HG03432 (cell line): ENCODE data around the gene TSSK3.

Experiments
- ATAC-seq: cut with Tn5 transposase; IDR thresholded peaks from one replicate; pipeline ENCODE4 v1.9.1; 2021; ENCODE audit warnings: mild to moderate bottlenecking, moderate library complexity; ENCODE audit not compliant: unreplicated experiment

Gene TSSK3

GRCh38 chr1:32361674-32362473 lies 465 bp upstream of the TSSK3 start:
- no peak for ATAC-seq

- ATAC-seq = no peak
Measured at GRCh38 chr1:32363713-32364112, 1.4 kb downstream of the TSSK3 start.

- no peak for ATAC-seq
Measured at GRCh38 chr1:32364836-32365235, 2.5 kb downstream of the TSSK3 start.

- ATAC-seq = no peak
Measured at GRCh38 chr1:32365445-32365844, 3.1 kb downstream of the TSSK3 start.

GRCh38 chr1:32367912-32368635 lies 5.7 kb downstream of the TSSK3 start:
- ATAC-seq = no peak

GRCh38 chr1:32372149-32372756 lies 9.9 kb downstream of the TSSK3 start:
- no peak for ATAC-seq

GRCh38 chr1:32373996-32374592 lies 11.8 kb downstream of the TSSK3 start:
- no peak for ATAC-seq

- no peak for ATAC-seq
Measured at GRCh38 chr1:32376199-32376598, 13.9 kb downstream of the TSSK3 start.

GRCh38 chr1:32377541-32378220 lies 15.3 kb downstream of the TSSK3 start:
- no peak for ATAC-seq

- no peak for ATAC-seq
Measured at GRCh38 chr1:32380057-32380456, 17.7 kb downstream of the TSSK3 start.

- ATAC-seq = no peak
Measured at GRCh38 chr1:32386676-32387392, 24.5 kb downstream of the TSSK3 start.

GRCh38 chr1:32388641-32389040 lies 26.3 kb downstream of the TSSK3 start:
- ATAC-seq = no peak

GRCh38 chr1:32390904-32391870 lies 28.8 kb downstream of the TSSK3 start:
- no peak for ATAC-seq

GRCh38 chr1:32392325-32392724 lies 30.0 kb downstream of the TSSK3 start:
- no peak for ATAC-seq

- ATAC-seq = no peak
Measured at GRCh38 chr1:32393136-32393535, 30.8 kb downstream of the TSSK3 start.

GRCh38 chr1:32393832-32394140 lies 31.4 kb downstream of the TSSK3 start:
- peak; percentile 13 for ATAC-seq

- peak; percentile 96 for ATAC-seq
Measured at GRCh38 chr1:32394141-32394889, 32.0 kb downstream of the TSSK3 start, which contains the start of gene BSDC1. BSDC1 (minus strand) TSS chr1:32394441; CDS start chr1:32394414, 27 bp downstream.

- peak; percentile 2 for ATAC-seq
Measured at GRCh38 chr1:32394890-32395432, 32.6 kb downstream of the TSSK3 start.
